Measurements from ENCODE around the gene ZFP36. TPM values are rescaled to one million over a fixed set of nuclear protein-coding genes. Genes with fewer than 3 reads are reported as not detected.

The ZFP36 gene
- total RNA-seq, 1 donor from 2014 or later, result 7.5 TPM

GRCh38 chr19:39389631-39390414 is 16.8 kb upstream of the ZFP36 start:
- no peak for DNase-seq (ENCODE audit: low read depth)
- H3K36me3 ChIP-seq (ENCODE audit: control insufficient read depth, insufficient read depth, low read length), result peaks cover 3% of the 10 kb centered on the region
- H3K4me3 ChIP-seq (ENCODE audit: low read depth, low read length), result peak overlapping the region; percentile 96
- TF ChIP-seq, protein P1, sequence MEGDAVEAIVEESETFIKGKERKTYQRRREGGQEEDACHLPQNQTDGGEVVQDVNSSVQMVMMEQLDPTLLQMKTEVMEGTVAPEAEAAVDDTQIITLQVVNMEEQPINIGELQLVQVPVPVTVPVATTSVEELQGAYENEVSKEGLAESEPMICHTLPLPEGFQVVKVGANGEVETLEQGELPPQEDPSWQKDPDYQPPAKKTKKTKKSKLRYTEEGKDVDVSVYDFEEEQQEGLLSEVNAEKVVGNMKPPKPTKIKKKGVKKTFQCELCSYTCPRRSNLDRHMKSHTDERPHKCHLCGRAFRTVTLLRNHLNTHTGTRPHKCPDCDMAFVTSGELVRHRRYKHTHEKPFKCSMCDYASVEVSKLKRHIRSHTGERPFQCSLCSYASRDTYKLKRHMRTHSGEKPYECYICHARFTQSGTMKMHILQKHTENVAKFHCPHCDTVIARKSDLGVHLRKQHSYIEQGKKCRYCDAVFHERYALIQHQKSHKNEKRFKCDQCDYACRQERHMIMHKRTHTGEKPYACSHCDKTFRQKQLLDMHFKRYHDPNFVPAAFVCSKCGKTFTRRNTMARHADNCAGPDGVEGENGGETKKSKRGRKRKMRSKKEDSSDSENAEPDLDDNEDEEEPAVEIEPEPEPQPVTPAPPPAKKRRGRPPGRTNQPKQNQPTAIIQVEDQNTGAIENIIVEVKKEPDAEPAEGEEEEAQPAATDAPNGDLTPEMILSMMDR (IDR thresholded peaks at IDR 0.05; ENCODE audit: insufficient read depth, low read length, poor library complexity, severe bottlenecking), result no peak
- H3K27me3 ChIP-seq (ENCODE audit: control insufficient read depth, insufficient read depth, low read length), result no peaks in the 10 kb centered on the region

GRCh38 chr19:39390451-39390750 is 16.2 kb upstream of the ZFP36 start:
- no peak for DNase-seq (ENCODE audit: low read depth)
- Histone ChIP-seq H3K4me3 (ENCODE audit: low read depth, low read length) (peak overlapping the region; percentile 96), H3K36me3 (ENCODE audit: control insufficient read depth, insufficient read depth, low read length) (peaks cover 3% of the 10 kb centered on the region), H3K27me3 (ENCODE audit: control insufficient read depth, insufficient read depth, low read length) (no peaks in the 10 kb centered on the region)
- TF ChIP-seq, protein P1 (IDR thresholded peaks at IDR 0.05; ENCODE audit: insufficient read depth, low read length, poor library complexity, severe bottlenecking), result no peak

GRCh38 chr19:39390751-39391437 is 15.8 kb upstream of the ZFP36 start, which contains the start of the genes MED29 and PAF1:
MED29 (plus strand) TSS chr19:39391378; CDS start chr19:39391423, 45 bp downstream.
PAF1 (minus strand) TSS chr19:39391106; CDS start chr19:39390864, 242 bp downstream.
- Histone ChIP-seq H3K27me3 (ENCODE audit: control insufficient read depth, insufficient read depth, low read length) (no peaks in the 10 kb centered on the region), H3K4me3 (ENCODE audit: low read depth, low read length) (peak within 1 kb of the TSS; percentile 96), H3K36me3 (ENCODE audit: control insufficient read depth, insufficient read depth, low read length) (peaks cover 3% of the 10 kb centered on the region)
- DNase-seq (ENCODE audit: low read depth), result peak; percentile 97
- TF ChIP-seq, protein P1 (IDR thresholded peaks at IDR 0.05; ENCODE audit: insufficient read depth, low read length, poor library complexity, severe bottlenecking), result no peak

- no peak for DNase-seq (ENCODE audit: low read depth)
- H3K27me3 ChIP-seq (ENCODE audit: control insufficient read depth, insufficient read depth, low read length), result no peaks in the 10 kb centered on the region
- no peak overlapping the region for H3K4me3 ChIP-seq (ENCODE audit: low read depth, low read length)
- peaks cover 1% of the 10 kb centered on the region for H3K36me3 ChIP-seq (ENCODE audit: control insufficient read depth, insufficient read depth, low read length)
- TF ChIP-seq, protein P1 (IDR thresholded peaks at IDR 0.05; ENCODE audit: insufficient read depth, low read length, poor library complexity, severe bottlenecking), result peak; percentile 97
These were observed 9.0 kb upstream of the ZFP36 start for GRCh38 chr19:39397360-39398296.

GRCh38 chr19:39398297-39398864 is 8.3 kb upstream of the ZFP36 start:
- Histone ChIP-seq H3K4me3 (ENCODE audit: low read depth, low read length) (no peak overlapping the region), H3K27me3 (ENCODE audit: control insufficient read depth, insufficient read depth, low read length) (no peaks in the 10 kb centered on the region), H3K36me3 (ENCODE audit: control insufficient read depth, insufficient read depth, low read length) (peaks cover 1% of the 10 kb centered on the region)
- no peak for DNase-seq (ENCODE audit: low read depth)
- TF ChIP-seq, protein P1 (IDR thresholded peaks at IDR 0.05; ENCODE audit: insufficient read depth, low read length, poor library complexity, severe bottlenecking), result no peak
